ENCODE results near the gene PCSK5.

- TF ChIP-seq CTCF (conservative IDR thresholded peaks at IDR 0.05; ENCODE audit: low read length) (no peak), EZH2phosphoT487 (IDR thresholded peaks at IDR 0.05; ENCODE audit: borderline replicate concordance, low read depth, low read length) (no peak)
Observed at GRCh38 chr9:76357555-76357954, 467.1 kb downstream of the PCSK5 start.

All from OCI-LY7 (cell line).